DND-41 (cell line): ENCODE measurements around the gene PDXP.
A peak's percentile ranks its signal among the peaks of the same experiment; 100 is the strongest.

ENCODE experiments used
- ATAC-seq: fragments of 200-7000 bp; cut with Tn5 transposase; 3 replicates; pipeline ENCODE4 v1.9.1; 2021; ENCODE audit warnings: low read depth; ENCODE audit not compliant: insufficient read depth
- DNase-seq: peaks from one replicate; pipeline ENCODE4 v3.0.0-alpha.2; 2020
- H2AFZ ChIP-seq: 2 replicates; pipeline ENCODE4 v1.6.0; 2012; ENCODE audit warnings: low read depth, low read length
- H3K27ac ChIP-seq: 2 replicates; pipeline ENCODE4 v1.5.1; 2012; ENCODE audit warnings: low read length, inconsistent platforms
- H3K27me3 ChIP-seq: fragments of 200-600 bp; sonication (generic); 2 replicates; pipeline ENCODE4 v1.6.0; 2012; ENCODE audit warnings: low read length, mild to moderate bottlenecking, inconsistent platforms; ENCODE audit not compliant: insufficient read depth, poor library complexity
- H3K36me3 ChIP-seq: 2 replicates; pipeline ENCODE4 v1.5.1; 2012; ENCODE audit warnings: low read length, inconsistent platforms; ENCODE audit not compliant: insufficient read depth
- H3K4me1 ChIP-seq: 2 replicates; pipeline ENCODE4 v1.5.1; 2012; ENCODE audit warnings: mild to moderate bottlenecking, low read length; ENCODE audit not compliant: insufficient read depth
- H3K4me2 ChIP-seq: 2 replicates; pipeline ENCODE4 v1.6.0; 2012; ENCODE audit warnings: mild to moderate bottlenecking, moderate library complexity, low read length, inconsistent platforms; ENCODE audit not compliant: insufficient read depth
- H3K4me3 ChIP-seq, 2 experiments: fragments of 200-600 bp in 1 of 2; shearing (Covaris generic) in 1 of 2; 2 replicates each; pipeline ENCODE4 v1.5.1; 2012 to 2016; ENCODE audit warnings: inconsistent platforms in 2 of 2, low read length in 2 of 2, mild to moderate bottlenecking in 2 of 2, low read depth in 1 of 2, moderate library complexity in 1 of 2
- H3K79me2 ChIP-seq: 2 replicates; pipeline ENCODE4 v1.6.0; 2012; ENCODE audit warnings: low read length, inconsistent platforms; ENCODE audit not compliant: insufficient read depth
- H3K9ac ChIP-seq: 2 replicates; pipeline ENCODE4 v1.6.0; 2012; ENCODE audit warnings: low read depth, mild to moderate bottlenecking, inconsistent platforms, low read length, moderate library complexity
- H3K9me3 ChIP-seq: 2 replicates; pipeline ENCODE4 v1.5.1; 2012; ENCODE audit warnings: low read length, moderate library complexity, mild to moderate bottlenecking, inconsistent platforms; ENCODE audit not compliant: insufficient read depth, severe bottlenecking
- H4K20me1 ChIP-seq: 2 replicates; pipeline ENCODE4 v1.6.0; 2012; ENCODE audit warnings: low read length; ENCODE audit not compliant: insufficient read depth
- CTCF ChIP-seq: IDR thresholded peaks from 2 replicates; pipeline ENCODE4 v1.5.1; 2012; ENCODE audit warnings: borderline replicate concordance, low read length, moderate library complexity, mild to moderate bottlenecking; ENCODE audit not compliant: poor library complexity, severe bottlenecking; ENCODE audit errors: extremely low read depth
- EZH2 ChIP-seq: IDR thresholded peaks from 3 replicates; pipeline ENCODE4 v1.6.1; 2012; ENCODE audit warnings: borderline replicate concordance, low read depth, mild to moderate bottlenecking, moderate library complexity, low read length, inconsistent platforms; ENCODE audit not compliant: severe bottlenecking

The PDXP gene

GRCh38 chr22:37686002-37686982, 27.8 kb downstream of the PDXP start, which contains the start of gene NOL12:
Gene NOL12, plus strand, starts transcription at chr22:37686343. Its CDS starts 50 bp downstream, at chr22:37686393.
- H3K4me2 ChIP-seq, result peak within 1 kb of the TSS; percentile 98
- peaks cover 5% of the 10 kb centered on the region; the same call in 1 of the 2 replicates for H4K20me1 ChIP-seq
- TF ChIP-seq EZH2, result no peak
- TF ChIP-seq CTCF, result no peak
- H3K27ac ChIP-seq, result peak within 1 kb of the TSS; percentile 95
- peaks cover 31% of the 10 kb centered on the region for H3K79me2 ChIP-seq
- peaks cover 31% of the 10 kb centered on the region for H3K4me1 ChIP-seq
- peak; percentile 92 for ATAC-seq
- peak within 1 kb of the TSS; percentile 97 for H3K9ac ChIP-seq
- peak within 1 kb of the TSS; percentile 93 for H2AFZ ChIP-seq
- H3K9me3 ChIP-seq, result no peaks in the 10 kb centered on the region
- peak; percentile 89 for DNase-seq
- H3K4me3 ChIP-seq, result peak within 1 kb of the TSS; percentile 98 to 100
- H3K36me3 ChIP-seq, result peaks cover 40% of the 10 kb centered on the region
- H3K27me3 ChIP-seq, result no peaks in the 10 kb centered on the region

- ATAC-seq (no peak), DNase-seq (no peak)
- Histone ChIP-seq H3K4me2 (no peak overlapping the region), H3K36me3 (peaks cover 66% of the 10 kb centered on the region), H3K27me3 (no peaks in the 10 kb centered on the region), H2AFZ (no peak overlapping the region), H3K9me3 (no peaks in the 10 kb centered on the region), H3K79me2 (peaks cover 31% of the 10 kb centered on the region), H4K20me1 (peaks cover 11% of the 10 kb centered on the region; the same call in 1 of the 2 replicates), H3K9ac (no peak overlapping the region), H3K27ac (no peak overlapping the region), H3K4me1 (peaks cover 27% of the 10 kb centered on the region), H3K4me3 (no peak overlapping the region)
- TF ChIP-seq CTCF, result no peak
- TF ChIP-seq EZH2, result no peak
Measured at GRCh38 chr22:37690407-37690806, 31.9 kb downstream of the PDXP start.

GRCh38 chr22:37690901-37691504, 32.5 kb downstream of the PDXP start:
- Histone ChIP-seq H3K4me3 (no peak overlapping the region), H4K20me1 (peaks cover 11% of the 10 kb centered on the region; the same call in 1 of the 2 replicates), H3K36me3 (peaks cover 66% of the 10 kb centered on the region), H3K27ac (no peak overlapping the region), H3K4me1 (peaks cover 21% of the 10 kb centered on the region), H3K79me2 (peaks cover 31% of the 10 kb centered on the region), H3K4me2 (no peak overlapping the region), H3K9ac (no peak overlapping the region), H3K27me3 (no peaks in the 10 kb centered on the region), H2AFZ (no peak overlapping the region), H3K9me3 (no peaks in the 10 kb centered on the region)
- ATAC-seq (no peak), DNase-seq (no peak)
- TF ChIP-seq EZH2 (no peak), CTCF (no peak)
